Activated T-cell treated with anti-CD3 and anti-CD28 coated beads, Interleukin-2, amount 50 U/mL, for 24 hours (primary cell): Measurements from ENCODE around the gene MYBPC2.
"Not testable (repeated sequence)": the region's sequence is repeated elsewhere in the genome, so short reads cannot be mapped to it uniquely, and the experiment has no call there.

Experiments used
- DNase-seq: peaks from one replicate; pipeline ENCODE4 v3.0.0-alpha.2; 2020
- H3K27ac Mint-ChIP-seq: 2 replicates; pipeline ENCODE4 v1.8.0; 2020; ENCODE audit warnings: mild to moderate bottlenecking, mixed read lengths
- H3K27me3 Mint-ChIP-seq: 2 replicates; pipeline ENCODE4 v1.8.0; 2020; ENCODE audit warnings: mixed read lengths
- H3K36me3 Mint-ChIP-seq: 2 replicates; pipeline ENCODE4 v1.8.0; 2020; ENCODE audit warnings: low read depth, mixed read lengths
- H3K4me1 Mint-ChIP-seq: 2 replicates; pipeline ENCODE4 v1.8.0; 2020; ENCODE audit warnings: low read depth, mixed read lengths
- H3K4me3 Mint-ChIP-seq: 2 replicates; pipeline ENCODE4 v1.8.0; 2020; ENCODE audit warnings: mild to moderate bottlenecking, moderate library complexity, mixed read lengths
- H3K9me3 Mint-ChIP-seq: 2 replicates; pipeline ENCODE4 v1.8.0; 2020; ENCODE audit warnings: mixed read lengths

Gene MYBPC2

DNA sequence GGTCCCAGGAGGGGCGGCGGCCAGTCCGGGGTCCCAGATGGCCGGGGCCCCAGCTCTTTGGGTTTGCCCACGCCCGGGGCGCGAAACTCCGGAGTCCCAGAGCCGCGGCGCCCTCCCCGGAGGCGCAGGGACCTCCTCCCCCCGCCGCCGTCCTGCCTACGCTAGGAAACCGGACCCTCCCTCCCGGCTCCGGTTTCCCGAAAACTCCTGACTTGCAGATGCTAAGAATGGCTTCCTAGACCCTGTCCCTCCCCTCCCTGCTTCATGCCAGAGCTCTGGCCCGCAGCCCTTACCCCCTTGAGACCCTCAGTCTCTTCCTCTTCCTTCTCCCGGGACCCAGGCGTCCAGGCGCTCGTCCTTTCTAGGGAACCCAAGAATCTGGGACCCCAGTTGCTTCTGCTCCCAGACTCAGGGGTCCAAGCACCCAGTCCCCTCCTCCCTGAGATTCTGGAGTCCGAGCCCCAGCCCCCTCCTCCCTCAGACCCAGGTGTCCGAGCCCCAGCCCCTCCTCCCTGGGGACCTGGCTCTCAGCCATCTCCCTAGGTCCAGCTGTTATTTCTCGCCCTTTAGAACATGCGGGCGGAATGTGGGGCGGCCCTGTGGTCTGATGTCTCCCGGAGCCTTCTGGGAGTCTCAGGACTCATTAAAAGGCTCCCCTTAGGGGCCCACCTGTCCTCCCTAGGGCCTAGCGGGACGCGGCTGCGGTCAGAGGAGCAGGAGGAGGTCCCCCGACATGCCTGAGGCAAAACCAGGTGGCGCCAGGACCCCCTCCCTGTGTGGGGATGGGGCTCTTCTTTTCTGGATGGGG, at the start of gene MYBPC2:
Gene MYBPC2 (plus strand): TSS at position 672 of the 808 bp plus-strand sequence. CDS start 62 bp downstream, at position 734.
- H3K27me3 Mint-ChIP-seq: peaks cover 50% of the 10 kb centered on the region
- H3K4me1 Mint-ChIP-seq: peaks cover 13% of the 10 kb centered on the region
- H3K36me3 Mint-ChIP-seq: no peaks in the 10 kb centered on the region
- DNase-seq: no peak
- H3K4me3 Mint-ChIP-seq: peak within 1 kb of the TSS; percentile 81
- H3K9me3 Mint-ChIP-seq: no peaks in the 10 kb centered on the region
- peak within 1 kb of the TSS; percentile 91 for H3K27ac Mint-ChIP-seq

DNA sequence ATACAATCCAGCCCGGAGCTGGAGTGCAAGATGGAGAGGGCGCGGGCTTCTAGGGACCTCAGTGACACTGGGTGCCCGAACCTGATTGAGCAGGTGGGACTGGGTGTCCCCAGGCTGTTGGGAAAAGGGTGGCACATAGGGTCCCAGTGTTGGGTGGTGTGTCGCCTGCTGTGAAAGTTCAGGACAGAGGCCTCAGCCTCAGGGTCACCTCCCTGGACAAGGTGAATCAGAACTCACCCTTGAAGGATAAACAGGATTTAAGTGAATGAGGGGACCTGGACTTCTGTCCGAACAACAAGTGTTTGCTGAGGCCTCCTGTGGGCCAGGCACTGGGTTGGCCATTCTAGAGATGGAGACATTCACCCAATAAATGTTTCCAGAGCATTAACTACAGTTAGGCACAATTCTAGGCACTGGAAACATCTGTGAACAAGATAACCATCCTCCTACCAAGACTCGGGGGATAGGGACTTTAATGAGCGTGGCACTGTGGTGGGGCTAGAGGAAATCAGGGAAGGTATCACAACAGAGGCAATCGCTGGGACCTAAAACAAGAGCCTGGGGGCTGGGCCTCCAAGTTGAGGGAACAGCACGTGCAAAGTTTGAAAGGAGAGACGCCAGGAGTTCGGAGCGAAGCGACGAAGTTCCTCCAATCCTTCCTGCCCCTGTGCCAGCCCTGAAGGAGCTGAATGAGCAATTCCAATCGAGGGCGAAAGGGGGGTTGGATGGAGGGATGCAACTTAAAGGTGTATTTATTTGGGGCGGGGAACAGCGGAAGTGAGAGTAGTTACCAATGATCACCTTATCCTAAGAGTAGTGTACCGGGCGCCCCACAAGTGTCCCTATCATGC, 49.5 kb upstream of the MYBPC2 start:
- DNase-seq: no peak
- H3K9me3 Mint-ChIP-seq: no peaks in the 10 kb centered on the region
- H3K4me1 Mint-ChIP-seq: peaks cover 38% of the 10 kb centered on the region
- peaks cover 94% of the 10 kb centered on the region for H3K36me3 Mint-ChIP-seq
- peak overlapping the region; percentile 94 for H3K4me3 Mint-ChIP-seq
- H3K27ac Mint-ChIP-seq: peak overlapping the region; percentile 100
- H3K27me3 Mint-ChIP-seq: no peaks in the 10 kb centered on the region

DNA sequence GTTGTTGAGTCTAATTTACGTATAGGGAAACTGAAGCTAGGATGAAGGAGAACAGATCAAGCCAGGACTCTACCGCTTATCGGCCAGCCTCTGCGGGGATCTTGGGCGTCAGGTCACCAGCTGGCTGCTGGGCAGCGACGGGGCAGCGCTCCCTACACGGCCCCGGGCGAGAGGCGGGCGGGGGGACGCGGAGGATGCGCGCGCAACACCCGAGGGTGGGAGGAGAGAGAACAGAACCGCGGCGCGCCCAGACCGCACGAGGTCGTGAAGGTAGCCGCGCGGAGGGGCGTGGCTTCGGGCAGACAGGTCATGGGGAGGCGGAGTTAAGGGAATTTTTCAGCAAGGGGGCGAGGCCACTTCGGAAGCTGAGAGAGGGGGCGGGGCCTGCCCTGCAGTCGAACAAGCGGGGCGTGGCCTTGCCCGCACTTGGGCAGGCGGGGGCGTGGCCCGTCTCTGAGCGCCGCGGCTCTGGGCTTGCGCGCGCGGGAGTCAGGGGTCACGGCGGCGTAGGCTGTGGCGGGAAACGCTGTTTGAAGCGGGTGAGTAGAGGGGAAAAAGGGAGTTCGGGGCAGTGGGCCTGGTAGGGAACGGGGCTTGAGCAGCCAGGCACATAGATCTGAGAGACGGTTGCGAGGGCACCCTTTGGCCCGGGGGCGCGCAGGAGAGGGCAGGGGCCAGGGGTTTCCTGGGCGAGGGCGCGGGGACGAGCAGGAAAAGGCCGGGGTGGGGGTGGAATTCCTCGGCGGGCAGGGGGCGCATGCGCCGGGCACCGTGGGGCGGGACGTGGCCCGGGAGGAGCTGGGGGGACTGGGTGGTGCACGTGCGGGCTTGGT, 48.6 kb upstream of the MYBPC2 start, which contains the start of gene POLD1:
Gene POLD1 (plus strand): TSS at position 496 of the 833 bp plus-strand sequence. CDS start 14,505 bp downstream, outside the sequence.
- peak within 1 kb of the TSS; percentile 94 for H3K4me3 Mint-ChIP-seq
- H3K27me3 Mint-ChIP-seq: no peaks in the 10 kb centered on the region
- peaks cover 39% of the 10 kb centered on the region for H3K4me1 Mint-ChIP-seq
- peak within 1 kb of the TSS; percentile 100 for H3K27ac Mint-ChIP-seq
- DNase-seq: peak; percentile 99
- no peaks in the 10 kb centered on the region for H3K9me3 Mint-ChIP-seq
- peaks cover 94% of the 10 kb centered on the region for H3K36me3 Mint-ChIP-seq

DNA sequence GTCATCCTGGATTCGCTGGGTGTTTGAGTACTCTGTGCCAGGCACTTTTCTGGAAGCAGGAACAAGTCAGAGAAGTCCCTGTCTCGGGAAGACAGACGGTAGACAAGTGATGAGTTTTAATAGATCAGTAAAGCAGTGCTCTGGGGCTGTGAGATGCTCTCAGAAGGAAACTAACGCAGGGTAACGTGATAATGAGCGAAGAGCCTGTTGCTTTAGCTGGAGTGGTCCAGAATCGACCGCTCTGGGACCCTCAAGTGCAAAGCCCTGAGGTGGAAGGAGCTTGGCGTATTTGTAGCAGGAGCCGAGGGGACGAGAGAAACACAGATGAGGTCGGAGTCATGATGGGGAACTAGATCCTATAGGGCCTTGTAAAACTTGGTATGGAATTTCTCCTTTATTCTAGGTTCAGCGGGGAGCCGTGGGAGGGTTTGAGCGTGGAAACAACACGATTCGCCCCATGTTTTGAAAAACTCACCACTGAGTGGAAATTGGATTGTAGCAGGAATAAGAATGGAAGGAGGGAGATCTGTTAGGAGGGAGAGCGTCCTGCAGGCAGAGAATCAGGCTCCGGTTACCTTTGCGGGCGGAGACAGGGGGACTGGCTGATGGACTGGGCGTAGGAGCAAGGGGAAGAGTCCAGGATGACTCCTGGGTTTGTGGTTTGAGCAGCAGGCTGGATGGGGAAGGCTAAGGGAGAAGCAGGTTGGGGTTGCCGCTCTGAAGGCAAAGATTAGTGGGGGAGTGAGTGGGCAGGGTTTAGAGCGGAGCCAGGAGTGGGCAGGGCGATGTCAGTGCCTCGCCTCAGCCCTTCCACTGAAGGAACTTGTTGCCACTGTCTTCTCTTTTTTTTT, 47.8 kb upstream of the MYBPC2 start:
- Mint-ChIP-seq H3K27me3 (no peaks in the 10 kb centered on the region), H3K4me1 (peaks cover 36% of the 10 kb centered on the region), H3K4me3 (peak overlapping the region; percentile 94), H3K9me3 (no peaks in the 10 kb centered on the region), H3K36me3 (peaks cover 92% of the 10 kb centered on the region), H3K27ac (peak overlapping the region; percentile 100)
- no peak for DNase-seq

- H3K36me3 Mint-ChIP-seq: peaks cover 90% of the 10 kb centered on the region
- H3K9me3 Mint-ChIP-seq: no peaks in the 10 kb centered on the region
- H3K27ac Mint-ChIP-seq: peak overlapping the region; percentile 52
Observed at GRCh38 chr19:50387176-50387867, 45.4 kb upstream of the MYBPC2 start.

DNA sequence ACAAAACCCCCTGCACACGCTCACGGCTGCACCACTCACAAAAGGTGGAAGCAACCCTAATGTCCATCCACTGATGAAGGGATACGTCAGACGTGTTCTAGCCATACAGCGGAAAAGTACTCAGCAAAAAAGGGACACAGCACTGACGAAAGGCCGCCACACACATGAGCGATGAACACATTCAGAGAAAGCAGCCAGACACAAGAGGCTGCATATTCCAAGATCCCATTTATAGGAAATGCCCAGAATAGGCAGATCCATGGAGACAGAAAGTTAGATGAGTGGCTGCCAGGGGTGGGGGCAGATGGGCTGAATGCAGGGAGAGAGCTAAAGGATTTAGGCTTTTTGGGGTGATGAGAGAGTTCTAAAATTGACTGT, 44.8 kb upstream of the MYBPC2 start:
- peak overlapping the region; percentile 31 for H3K27ac Mint-ChIP-seq
- H3K4me1 Mint-ChIP-seq: peaks cover 35% of the 10 kb centered on the region
- no peaks in the 10 kb centered on the region for H3K9me3 Mint-ChIP-seq
- peaks cover 90% of the 10 kb centered on the region for H3K36me3 Mint-ChIP-seq
- H3K4me3 Mint-ChIP-seq: peak overlapping the region; percentile 2
- no peaks in the 10 kb centered on the region for H3K27me3 Mint-ChIP-seq
- DNase-seq: no peak

More at GRCh38 chr19:50387176-50387867, 45.4 kb upstream of the MYBPC2 start:
- no peak for DNase-seq
- peaks cover 34% of the 10 kb centered on the region for H3K4me1 Mint-ChIP-seq
- peak overlapping the region; percentile 2 for H3K4me3 Mint-ChIP-seq
- H3K27me3 Mint-ChIP-seq: no peaks in the 10 kb centered on the region

GRCh38 chr19:50390295-50390694, 42.4 kb upstream of the MYBPC2 start:
- not testable (repeated sequence) for DNase-seq, H3K27ac Mint-ChIP-seq, H3K27me3 Mint-ChIP-seq, H3K4me3 Mint-ChIP-seq, H3K9me3 Mint-ChIP-seq
- Mint-ChIP-seq H3K36me3 (peaks cover 86% of the 10 kb centered on the region), H3K4me1 (peaks cover 15% of the 10 kb centered on the region)

DNA sequence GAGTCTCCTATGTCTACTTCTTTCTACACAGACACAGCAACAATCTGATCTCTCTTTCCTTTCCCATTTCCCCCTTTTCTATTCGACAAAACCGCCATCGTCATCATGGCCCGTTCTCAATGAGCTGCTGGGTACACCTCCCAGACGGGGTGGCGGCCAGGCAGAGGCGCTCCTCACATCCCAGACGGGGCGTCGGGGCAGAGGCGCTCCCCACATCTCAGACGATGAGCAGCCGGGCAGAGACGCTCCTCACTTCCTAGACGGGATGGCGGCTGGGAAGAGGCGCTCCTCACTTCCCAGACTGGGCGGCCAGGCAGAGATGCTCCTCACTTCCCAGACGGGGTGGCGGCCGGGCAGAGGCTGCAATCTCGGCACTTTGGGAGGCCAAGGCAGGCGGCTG, 41.7 kb upstream of the MYBPC2 start:
- DNase-seq, H3K4me3 Mint-ChIP-seq, H3K27me3 Mint-ChIP-seq, H3K27ac Mint-ChIP-seq, H3K9me3 Mint-ChIP-seq: not testable (repeated sequence)
- peaks cover 11% of the 10 kb centered on the region for H3K4me1 Mint-ChIP-seq
- H3K36me3 Mint-ChIP-seq: peaks cover 87% of the 10 kb centered on the region

GRCh38 chr19:50392759-50393158, 39.9 kb upstream of the MYBPC2 start:
- Mint-ChIP-seq H3K9me3 (no peaks in the 10 kb centered on the region), H3K36me3 (peaks cover 73% of the 10 kb centered on the region), H3K27me3 (no peaks in the 10 kb centered on the region), H3K27ac (no peak overlapping the region), H3K4me1 (peaks cover 7% of the 10 kb centered on the region), H3K4me3 (no peak overlapping the region)
- no peak for DNase-seq

DNA sequence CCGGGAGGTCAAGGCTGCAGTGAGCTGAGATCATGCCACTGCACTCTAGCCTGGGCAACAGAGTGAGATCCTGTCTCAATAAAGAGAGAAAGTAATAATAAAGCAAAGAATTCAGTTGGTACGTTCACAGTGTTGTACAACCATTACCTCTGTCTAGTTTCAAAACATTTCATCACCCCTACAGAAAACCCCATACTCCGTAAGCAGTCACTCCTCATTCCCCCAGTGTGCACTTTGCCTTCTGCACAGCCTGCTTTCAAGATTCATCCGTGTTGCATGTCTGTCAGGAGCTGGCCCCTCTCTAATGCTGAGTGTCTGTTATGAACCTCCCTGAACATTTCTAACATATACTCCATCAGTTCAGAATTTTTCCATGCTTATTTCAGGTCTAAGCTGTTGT, 39.1 kb upstream of the MYBPC2 start:
- H3K4me1 Mint-ChIP-seq: peaks cover 2% of the 10 kb centered on the region
- DNase-seq: no peak
- peaks cover 73% of the 10 kb centered on the region for H3K36me3 Mint-ChIP-seq
- no peaks in the 10 kb centered on the region for H3K27me3 Mint-ChIP-seq
- H3K27ac Mint-ChIP-seq: no peak overlapping the region
- H3K4me3 Mint-ChIP-seq: no peak overlapping the region
- H3K9me3 Mint-ChIP-seq: no peaks in the 10 kb centered on the region

DNA sequence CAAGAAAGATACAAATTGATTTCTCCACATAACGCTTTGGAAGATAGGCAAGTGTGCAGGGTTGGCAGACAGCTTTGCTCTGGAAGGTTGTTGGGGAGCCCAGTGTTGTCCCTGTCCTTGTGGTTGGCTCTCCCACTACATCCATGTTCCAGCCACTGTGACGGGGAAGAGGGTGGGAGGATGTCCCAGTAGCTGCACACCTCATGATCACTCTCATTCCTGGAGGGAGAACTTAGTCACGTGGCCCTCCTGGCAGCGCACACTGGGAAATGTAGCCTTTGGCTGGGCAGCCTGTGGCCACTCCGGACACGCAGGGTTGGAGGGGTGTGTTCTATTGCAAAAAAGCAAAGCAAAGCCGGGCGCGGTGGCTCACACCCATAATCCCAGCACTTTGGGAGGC, 38.7 kb upstream of the MYBPC2 start:
- no peak overlapping the region for H3K27ac Mint-ChIP-seq
- no peaks in the 10 kb centered on the region for H3K9me3 Mint-ChIP-seq
- H3K4me3 Mint-ChIP-seq: no peak overlapping the region
- H3K27me3 Mint-ChIP-seq: no peaks in the 10 kb centered on the region
- H3K36me3 Mint-ChIP-seq: peaks cover 73% of the 10 kb centered on the region
- peaks cover 1% of the 10 kb centered on the region for H3K4me1 Mint-ChIP-seq
- no peak for DNase-seq

GRCh38 chr19:50398675-50399367, 33.9 kb upstream of the MYBPC2 start:
- H3K4me3 Mint-ChIP-seq: no peak overlapping the region
- peaks cover 64% of the 10 kb centered on the region for H3K36me3 Mint-ChIP-seq
- no peaks in the 10 kb centered on the region for H3K27me3 Mint-ChIP-seq
- H3K9me3 Mint-ChIP-seq: no peaks in the 10 kb centered on the region
- DNase-seq: no peak
- H3K27ac Mint-ChIP-seq: no peak overlapping the region
- no peaks in the 10 kb centered on the region for H3K4me1 Mint-ChIP-seq

DNA sequence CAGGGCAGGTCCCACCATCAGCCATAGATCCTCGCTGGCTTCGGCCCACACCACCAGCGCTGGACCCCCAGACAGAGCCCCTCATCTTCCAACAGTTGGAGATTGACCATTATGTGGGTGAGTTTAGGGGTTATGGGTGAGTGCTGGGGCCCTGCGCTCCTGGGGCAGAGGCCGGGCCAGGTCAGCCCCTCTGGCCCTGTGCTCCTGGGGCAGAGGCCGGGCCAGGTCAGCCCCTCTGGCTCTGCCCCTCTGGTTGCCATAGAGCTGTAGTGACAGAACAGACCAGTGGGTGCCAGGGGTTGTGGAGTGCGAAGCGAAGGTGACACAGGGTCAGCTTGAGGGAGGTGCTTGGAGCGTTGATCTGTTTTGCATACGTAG, 33.3 kb upstream of the MYBPC2 start:
- Mint-ChIP-seq H3K27ac (no peak overlapping the region), H3K4me3 (no peak overlapping the region), H3K9me3 (no peaks in the 10 kb centered on the region), H3K4me1 (no peaks in the 10 kb centered on the region), H3K36me3 (peaks cover 65% of the 10 kb centered on the region), H3K27me3 (no peaks in the 10 kb centered on the region)
- DNase-seq: no peak
